Activated CD4-positive, alpha-beta T cell treated with anti-CD3 and anti-CD28 coated beads for 1 hour (primary cell): ENCODE data around the gene FDX2.
A peak's percentile ranks its signal among the peaks of the same experiment; 100 is the strongest.
"Not testable (repeated sequence)": the region's sequence is repeated elsewhere in the genome, so short reads cannot be mapped to it uniquely, and the experiment has no call there.

ENCODE experiments used
- DNase-seq: peaks from one replicate; pipeline ENCODE4 v3.0.0-alpha.2; 2020

FDX2 gene

GRCh38 chr19:10283301-10284064, 32.3 kb downstream of the FDX2 start:
- no peak for DNase-seq

GRCh38 chr19:10282043-10282442, 33.8 kb downstream of the FDX2 start:
- DNase-seq = not testable (repeated sequence)

GRCh38 chr19:10279737-10280442, 35.9 kb downstream of the FDX2 start:
- DNase-seq = no peak

GRCh38 chr19:10278935-10279334, 36.9 kb downstream of the FDX2 start:
- DNase-seq = no peak

GRCh38 chr19:10277795-10278589, 37.8 kb downstream of the FDX2 start:
- DNase-seq = no peak

- no peak for DNase-seq
Observed at GRCh38 chr19:10274589-10274988, 41.2 kb downstream of the FDX2 start.

GRCh38 chr19:10271543-10272086, 44.2 kb downstream of the FDX2 start:
- no peak for DNase-seq

- peak; percentile 53 for DNase-seq
Observed at GRCh38 chr19:10270616-10271394, 45.0 kb downstream of the FDX2 start, which contains the start of gene ICAM1. TSS of gene ICAM1 (plus strand) at chr19:10271120. CDS start at chr19:10271160, 40 bp downstream.

GRCh38 chr19:10270180-10270615, 45.6 kb downstream of the FDX2 start:
- no peak for DNase-seq

GRCh38 chr19:10269333-10270179, 46.3 kb downstream of the FDX2 start:
- peak; percentile 79 for DNase-seq

GRCh38 chr19:10268071-10268470, 47.7 kb downstream of the FDX2 start:
- DNase-seq = no peak

GRCh38 chr19:10266706-10267105, 49.1 kb downstream of the FDX2 start:
- no peak for DNase-seq

GRCh38 chr19:10262771-10263170, 53.0 kb downstream of the FDX2 start:
- no peak for DNase-seq

GRCh38 chr19:10260141-10260584, 55.7 kb downstream of the FDX2 start:
- DNase-seq = no peak
